ENCODE results near the gene WDR81. TPM values are rescaled to one million over a fixed set of nuclear protein-coding genes. Genes with fewer than 3 reads are reported as not detected.

WDR81 gene
- total and polyA plus RNA-seq, 7 experiments from 2014 or later: 9.8 to 55.1 (median 36.6) TPM

- Histone ChIP-seq H3K36me3 (ENCODE audit: control insufficient read depth in 2 of 3, insufficient read depth in 3 of 3, low read length in 3 of 3) (no peaks in the 10 kb centered on the region), H3K27me3 (ENCODE audit: control insufficient read depth in 2 of 2, insufficient read depth in 2 of 2, low read length in 2 of 2) (peaks cover 0 to 7% of the 10 kb centered on the region in 2 donors), H3K27ac (ENCODE audit: low read depth, low read length) (no peak overlapping the region), H3K4me3 (ENCODE audit: low read length) (no peak overlapping the region), H3K4me1 (ENCODE audit: control insufficient read depth in 2 of 2, insufficient read depth in 2 of 2, low read length in 2 of 2) (peaks cover 20 to 30% of the 10 kb centered on the region in 2 donors), H3K9me3 (ENCODE audit: control insufficient read depth in 2 of 3, low read length in 3 of 3) (no peaks in the 10 kb centered on the region)
- Mint-ChIP-seq H3K27me3 (peaks cover 0 to 16% (median 6%) of the 10 kb centered on the region in 5 donors), H3K36me3 (peaks cover 0 to 13% (median 0%) of the 10 kb centered on the region in 5 donors), H3K4me1 (peaks cover 20 to 45% (median 27%) of the 10 kb centered on the region in 7 donors), H3K27ac (peak overlapping the region in 4 of 9 donors; percentile 36 to 72 (median 52)), H3K9me3 (no peaks in the 10 kb centered on the region), H3K4me3 (peak overlapping the region in 8 of 10 donors; percentile 29 to 97 (median 64))
- CTCF ChIA-PET: interaction anchor here (0.6 to 0.7 kb wide), 2 partner anchors 146 to 565 kb away, joined by 3 read pairs; no protein-coding TSS in a partner anchor
- intact Hi-C loops (cut with micrococcal nuclease): no loop called here
- POLR2A ChIA-PET: interaction anchor here (0.5 to 3.1 kb wide), 2 partner anchors 30 to 267 kb away, joined by 3 to 32 read pairs; partner anchors contain the start of gene PRPF8
- DNase-seq (peak in 2 of 9 donors; percentile 33 to 48), ATAC-seq (no peak)
These were observed 10.0 kb upstream of the WDR81 start for GRCh38 chr17:1714427-1714979.

GRCh38 chr17:1714980-1715802, 9.3 kb upstream of the WDR81 start:
- intact Hi-C loops (cut with micrococcal nuclease): loop anchor here (5.0 kb wide), 1 partner anchor 48 kb away; no protein-coding TSS in a partner anchor
- H3K36me3 Mint-ChIP-seq: peaks cover 0 to 13% (median 0%) of the 10 kb centered on the region in 5 donors
- no peaks in the 10 kb centered on the region for H3K9me3 ChIP-seq (ENCODE audit: control insufficient read depth in 2 of 3, low read length in 3 of 3)
- peaks cover 20 to 47% (median 28%) of the 10 kb centered on the region in 7 donors for H3K4me1 Mint-ChIP-seq
- peak overlapping the region in 2 of 9 donors; percentile 6 to 36 for H3K27ac Mint-ChIP-seq
- DNase-seq (peak in 3 of 9 donors; percentile 38 to 57 (median 44)), ATAC-seq (no peak)
- H3K4me1 ChIP-seq (ENCODE audit: control insufficient read depth in 2 of 2, insufficient read depth in 2 of 2, low read length in 2 of 2): peaks cover 20 to 30% of the 10 kb centered on the region in 2 donors
- H3K27ac ChIP-seq (ENCODE audit: low read depth, low read length): peak overlapping the region; percentile 73
- ChIA-PET CTCF (interaction anchor here (0.6 to 1.6 kb wide), 4 partner anchors 52 to 565 kb away, joined by 3 to 4 read pairs (median 4); no protein-coding TSS in a partner anchor), POLR2A (interaction anchor here (0.5 to 3.1 kb wide), 7 partner anchors 11 to 314 kb away, joined by 3 to 32 read pairs (median 5); partner anchors contain the start of genes INPP5K, PRPF8 and WDR81)
- peak overlapping the region in 7 of 10 donors; percentile 23 to 97 (median 65) for H3K4me3 Mint-ChIP-seq
- peaks cover 0 to 16% (median 6%) of the 10 kb centered on the region in 5 donors for H3K27me3 Mint-ChIP-seq
- no peaks in the 10 kb centered on the region for H3K36me3 ChIP-seq (ENCODE audit: control insufficient read depth in 2 of 3, insufficient read depth in 3 of 3, low read length in 3 of 3)
- no peaks in the 10 kb centered on the region for H3K9me3 Mint-ChIP-seq
- peaks cover 0 to 7% of the 10 kb centered on the region in 2 donors for H3K27me3 ChIP-seq (ENCODE audit: control insufficient read depth in 2 of 2, insufficient read depth in 2 of 2, low read length in 2 of 2)
- peak overlapping the region; percentile 60 for H3K4me3 ChIP-seq (ENCODE audit: low read length)

- Mint-ChIP-seq H3K27me3 (peaks cover 0 to 12% (median 6%) of the 10 kb centered on the region in 5 donors), H3K4me3 (peak overlapping the region; percentile 56 to 98 (median 94)), H3K27ac (peak overlapping the region in 4 of 9 donors; percentile 81 to 94 (median 91)), H3K9me3 (no peaks in the 10 kb centered on the region), H3K36me3 (peaks cover 0 to 13% (median 0%) of the 10 kb centered on the region in 5 donors), H3K4me1 (peaks cover 22 to 47% (median 28%) of the 10 kb centered on the region in 7 donors)
- ChIA-PET POLR2A (interaction anchor here (0.5 to 3.1 kb wide), 8 partner anchors 10 to 313 kb away, joined by 3 to 32 read pairs (median 6); partner anchors contain the start of genes INPP5K, PRPF8, RILP and RPA1), CTCF (interaction anchor here (1.4 to 1.6 kb wide), 3 partner anchors 9 to 155 kb away, joined by 3 to 4 read pairs (median 4); partner anchors contain the start of gene WDR81)
- peaks cover 0 to 7% of the 10 kb centered on the region in 2 donors for H3K27me3 ChIP-seq (ENCODE audit: control insufficient read depth in 2 of 2, insufficient read depth in 2 of 2, low read length in 2 of 2)
- peaks cover 20 to 28% of the 10 kb centered on the region in 2 donors for H3K4me1 ChIP-seq (ENCODE audit: control insufficient read depth in 2 of 2, insufficient read depth in 2 of 2, low read length in 2 of 2)
- H3K27ac ChIP-seq (ENCODE audit: low read depth, low read length): peak overlapping the region; percentile 73
- DNase-seq (no peak), ATAC-seq (no peak)
- intact Hi-C loops (cut with micrococcal nuclease): loop anchor here (1.0 to 5.0 kb wide), 18 partner anchors 9 to 685 kb away; partner anchors contain the start of genes DPH1 (in 2 of the 2), INPP5K (in 2 of the 2), PRPF8 (in 2 of the 2) and RILP (in 2 of the 2)
- H3K9me3 ChIP-seq (ENCODE audit: control insufficient read depth in 2 of 3, low read length in 3 of 3): no peaks in the 10 kb centered on the region
- H3K4me3 ChIP-seq (ENCODE audit: low read length): peak overlapping the region; percentile 60
- no peaks in the 10 kb centered on the region for H3K36me3 ChIP-seq (ENCODE audit: control insufficient read depth in 2 of 3, insufficient read depth in 3 of 3, low read length in 3 of 3)
These were observed 8.8 kb upstream of the WDR81 start for GRCh38 chr17:1715803-1716075.

- Histone ChIP-seq H3K27me3 (ENCODE audit: control insufficient read depth in 2 of 2, insufficient read depth in 2 of 2, low read length in 2 of 2) (peaks cover 0 to 7% of the 10 kb centered on the region in 2 donors), H3K27ac (ENCODE audit: low read depth, low read length) (peak overlapping the region; percentile 73), H3K4me3 (ENCODE audit: low read length) (peak overlapping the region; percentile 92), H3K36me3 (ENCODE audit: control insufficient read depth in 2 of 3, insufficient read depth in 3 of 3, low read length in 3 of 3) (no peaks in the 10 kb centered on the region), H3K9me3 (ENCODE audit: control insufficient read depth in 2 of 3, low read length in 3 of 3) (no peaks in the 10 kb centered on the region), H3K4me1 (ENCODE audit: control insufficient read depth in 2 of 2, insufficient read depth in 2 of 2, low read length in 2 of 2) (peaks cover 17 to 26% of the 10 kb centered on the region in 2 donors)
- intact Hi-C loops (cut with micrococcal nuclease): loop anchor here (1.0 to 5.0 kb wide), 18 partner anchors 8 to 685 kb away; partner anchors contain the start of genes DPH1 (in 2 of the 2), INPP5K (in 2 of the 2), PRPF8 (in 2 of the 2) and RILP (in 2 of the 2)
- H3K27ac Mint-ChIP-seq: peak overlapping the region; percentile 70 to 99 (median 93)
- peak; percentile 92 for ATAC-seq
- H3K9me3 Mint-ChIP-seq: no peaks in the 10 kb centered on the region
- peaks cover 0 to 9% (median 6%) of the 10 kb centered on the region in 5 donors for H3K27me3 Mint-ChIP-seq
- ChIA-PET CTCF (interaction anchor here (0.6 to 7.6 kb wide), 8 partner anchors 8 to 326 kb away, joined by 3 to 51 read pairs (median 4); partner anchors contain the start of genes OVCA2, RILP and WDR81), POLR2A (interaction anchor here (0.5 to 3.1 kb wide), 18 partner anchors 10 to 620 kb away, joined by 3 to 32 read pairs (median 4); partner anchors contain the start of genes INPP5K, PRPF8, RILP and RPA1)
- DNase-seq: peak; percentile 99 to 100 (median 100)
- H3K4me3 Mint-ChIP-seq: peak overlapping the region; percentile 87 to 98 (median 94)
- peaks cover 20 to 45% (median 24%) of the 10 kb centered on the region in 7 donors for H3K4me1 Mint-ChIP-seq
- peaks cover 0 to 13% (median 0%) of the 10 kb centered on the region in 5 donors for H3K36me3 Mint-ChIP-seq
These were observed 8.2 kb upstream of the WDR81 start for GRCh38 chr17:1716076-1716911.

- Mint-ChIP-seq H3K9me3 (no peaks in the 10 kb centered on the region), H3K27ac (peak overlapping the region; percentile 70 to 99 (median 93)), H3K4me1 (peaks cover 15 to 47% (median 24%) of the 10 kb centered on the region in 7 donors), H3K36me3 (peaks cover 0 to 11% (median 0%) of the 10 kb centered on the region in 5 donors), H3K27me3 (peaks cover 0 to 9% (median 4%) of the 10 kb centered on the region in 5 donors), H3K4me3 (peak overlapping the region; percentile 87 to 98 (median 94))
- Histone ChIP-seq H3K36me3 (ENCODE audit: control insufficient read depth in 2 of 3, insufficient read depth in 3 of 3, low read length in 3 of 3) (no peaks in the 10 kb centered on the region), H3K4me3 (ENCODE audit: low read length) (peak overlapping the region; percentile 92), H3K4me1 (ENCODE audit: control insufficient read depth in 2 of 2, insufficient read depth in 2 of 2, low read length in 2 of 2) (peaks cover 17 to 26% of the 10 kb centered on the region in 2 donors), H3K27ac (ENCODE audit: low read depth, low read length) (peak overlapping the region; percentile 71), H3K27me3 (ENCODE audit: control insufficient read depth in 2 of 2, insufficient read depth in 2 of 2, low read length in 2 of 2) (peaks cover 0 to 7% of the 10 kb centered on the region in 2 donors), H3K9me3 (ENCODE audit: control insufficient read depth in 2 of 3, low read length in 3 of 3) (no peaks in the 10 kb centered on the region)
- ChIA-PET CTCF (interaction anchor here (1.3 to 7.6 kb wide), 7 partner anchors 8 to 325 kb away, joined by 3 to 51 read pairs (median 4); partner anchors contain the start of genes OVCA2, RILP and WDR81), POLR2A (interaction anchor here (0.9 to 3.1 kb wide), 16 partner anchors 9 to 619 kb away, joined by 3 to 32 read pairs (median 4); partner anchors contain the start of genes PRPF8, RILP, RPA1 and SMYD4)
- ATAC-seq (peak; percentile 58), DNase-seq (peak; percentile 38 to 81 (median 76))
- intact Hi-C loops (cut with micrococcal nuclease): loop anchor here (1.0 to 5.0 kb wide), 21 partner anchors 7 to 684 kb away; partner anchors contain the start of genes CRK (in 2 of the 2), DPH1 (in 2 of the 2), INPP5K (in 2 of the 2) and MNT (in 2 of the 2)
These were observed 7.4 kb upstream of the WDR81 start for GRCh38 chr17:1716912-1717695.

Data from naive thymus-derived CD4-positive, alpha-beta T cell (primary cell).